GM23338 (cell line): Measurements from ENCODE around the gene FKBP1B. TPM values are rescaled to one million over a fixed set of nuclear protein-coding genes. Genes with fewer than 3 reads are reported as not detected.
"Not testable (repeated sequence)": the region's sequence is repeated elsewhere in the genome, so short reads cannot be mapped to it uniquely, and the experiment has no call there.

Experiments used
- ATAC-seq: fragments of 200-7000 bp; cut with Tn5 transposase; 3 replicates; pipeline ENCODE4 v1.9.1; 2020
- DNase-seq: peaks from one replicate; pipeline ENCODE4 v3.0.0-alpha.2; 2015; ENCODE audit warnings: low spot score
- H2AFZ ChIP-seq: fragments of 200-600 bp; sonication (generic); 2 replicates; pipeline ENCODE4 v1.8.0; 2016; ENCODE audit warnings: antibody characterized with exemption, mild to moderate bottlenecking, moderate library complexity
- H3F3A ChIP-seq: fragments of 200-600 bp; sonication (generic); replicated peaks from 2 replicates; pipeline ENCODE4 v1.8.0; 2017; ENCODE audit warnings: antibody characterized with exemption, mixed run types, low read depth
- H3K27ac ChIP-seq: fragments of 200-600 bp; sonication (generic); 2 replicates; pipeline ENCODE4 v1.6.1; 2016; ENCODE audit warnings: low read depth
- H3K27me3 ChIP-seq: fragments of 200-600 bp; sonication (generic); 2 replicates; pipeline ENCODE4 v1.8.0; 2016; ENCODE audit warnings: mild to moderate bottlenecking, mixed run types, moderate library complexity; ENCODE audit not compliant: insufficient read depth
- H3K36me3 ChIP-seq: fragments of 200-600 bp; sonication (generic); 2 replicates; pipeline ENCODE4 v1.8.0; 2016; ENCODE audit warnings: mild to moderate bottlenecking; ENCODE audit not compliant: insufficient read depth
- H3K4me1 ChIP-seq: fragments of 200-600 bp; sonication (generic); 2 replicates; pipeline ENCODE4 v1.8.0; 2016; ENCODE audit warnings: mild to moderate bottlenecking, moderate library complexity; ENCODE audit not compliant: insufficient read depth
- H3K4me2 ChIP-seq: fragments of 200-600 bp; sonication (generic); 2 replicates; pipeline ENCODE4 v1.7.1; 2017; ENCODE audit warnings: mixed run types
- H3K4me3 ChIP-seq: fragments of 200-600 bp; sonication (generic); 2 replicates; pipeline ENCODE4 v1.6.1; 2016; ENCODE audit warnings: mixed run types
- H3K79me2 ChIP-seq: fragments of 200-600 bp; sonication (generic); replicated peaks from 2 replicates; pipeline ENCODE4 v1.8.0; 2017; ENCODE audit warnings: mild to moderate bottlenecking; ENCODE audit not compliant: insufficient read depth
- H3K9me2 ChIP-seq: fragments of 200-600 bp; sonication (generic); 2 replicates; pipeline ENCODE4 v1.8.0; 2017; ENCODE audit not compliant: insufficient read depth
- H4K20me1 ChIP-seq: fragments of 200-600 bp; sonication (generic); replicated peaks from 2 replicates; pipeline ENCODE4 v1.8.0; 2017; ENCODE audit warnings: mild to moderate bottlenecking; ENCODE audit not compliant: insufficient read depth
- H3K27ac Mint-ChIP-seq: 2 replicates; pipeline ENCODE4 v1.8.0; 2020; ENCODE audit warnings: inconsistent platforms, mild to moderate bottlenecking, moderate library complexity, mixed read lengths
- H3K27me3 Mint-ChIP-seq: 3 replicates; pipeline ENCODE4 v1.8.0; 2022; ENCODE audit warnings: low read depth, mild to moderate bottlenecking, moderate library complexity, mixed read lengths, inconsistent platforms; ENCODE audit not compliant: insufficient read depth, poor library complexity
- H3K36me3 Mint-ChIP-seq: 3 replicates; pipeline ENCODE4 v1.8.0; 2021; ENCODE audit warnings: low read depth, mild to moderate bottlenecking, inconsistent platforms, moderate library complexity, mixed read lengths
- H3K4me1 Mint-ChIP-seq: 3 replicates; pipeline ENCODE4 v1.8.0; 2020; ENCODE audit warnings: mild to moderate bottlenecking, inconsistent platforms, mixed read lengths
- H3K4me3 Mint-ChIP-seq: 3 replicates; pipeline ENCODE4 v1.8.0; 2021; ENCODE audit warnings: moderate library complexity, mild to moderate bottlenecking, inconsistent platforms, mixed read lengths
- H3K9me3 Mint-ChIP-seq: 3 replicates; pipeline ENCODE4 v1.8.0; 2020; ENCODE audit warnings: moderate library complexity, mild to moderate bottlenecking, inconsistent platforms, mixed read lengths
- CTCF ChIP-seq, 2 experiments: fragments of 200-600 bp in 1 of 2; sonication (generic) in 1 of 2; conservative IDR thresholded peaks; 2 replicates each; pipeline versions ENCODE4 v1.5.1 to v1.6.1; 2016 to 2017; ENCODE audit warnings: antibody characterized with exemption in 2 of 2, low read depth in 2 of 2, mild to moderate bottlenecking in 2 of 2, moderate library complexity in 1 of 2
- ETS1 ChIP-seq: IDR thresholded peaks from 2 replicates; pipeline ENCODE4 v1.6.1; 2016; ENCODE audit warnings: antibody characterized with exemption
- EZH2phosphoT487 ChIP-seq: fragments of 200-600 bp; sonication (generic); IDR thresholded peaks from one replicate; pipeline ENCODE4 v1.8.1; 2018; ENCODE audit warnings: antibody characterized with exemption; ENCODE audit not compliant: unreplicated experiment
- POLR2AphosphoS5 ChIP-seq: IDR thresholded peaks from 2 replicates; pipeline ENCODE4 v1.6.1; 2016; ENCODE audit warnings: antibody characterized with exemption, low read depth
- STAT1 ChIP-seq: IDR thresholded peaks from one replicate; pipeline ENCODE4 v1.6.1; 2016; ENCODE audit warnings: antibody characterized with exemption; ENCODE audit not compliant: unreplicated experiment
- ZNF114 ChIP-seq: fragments of 250-450 bp; sonication (Bioruptor Pico); IDR thresholded peaks from 2 replicates; pipeline ENCODE4 v1.5.0; 2020; ENCODE audit warnings: mild to moderate bottlenecking, moderate library complexity
- polyA plus RNA-seq: library from polyadenylated mRNA; unstranded; fragments of >200 nt; fragmentation: Nextera tagmentation; extraction: Ambion mirVana; gene quantifications from 2 replicates; pipeline ENCODE4 v1.2.1, GENCODE V29; 2016
- total RNA-seq: library from RNA; depleted of rRNA; stranded (reverse); fragments of >200 nt; shearing (Covaris generic); gene quantifications from 2 replicates; pipeline ENCODE4 v1.2.3, GENCODE V29; 2014

Gene FKBP1B
- total and polyA plus RNA-seq, 2 experiments from 2014 or later = 48.2 to 77.1 TPM

GRCh38 chr2:24012521-24013188 lies 36.9 kb upstream of the FKBP1B start:
- no peaks in the 10 kb centered on the region for H3K79me2 ChIP-seq
- H3F3A ChIP-seq = peaks cover 11% of the 10 kb centered on the region; the same call in 1 of the 2 replicates
- H3K27ac ChIP-seq = no peak overlapping the region
- no peaks in the 10 kb centered on the region for H4K20me1 ChIP-seq
- H3K36me3 ChIP-seq = no peaks in the 10 kb centered on the region
- no peak overlapping the region for H3K27ac Mint-ChIP-seq
- H3K36me3 Mint-ChIP-seq = no peaks in the 10 kb centered on the region
- peaks cover 14% of the 10 kb centered on the region for H3K27me3 ChIP-seq
- TF ChIP-seq CTCF (conservative IDR thresholded peaks at IDR 0.05; ENCODE audit: low read depth in 2 of 2) (no peak), ZNF114 (CRISPR knock-in tag) (no peak)
- H3K9me2 ChIP-seq = no peaks in the 10 kb centered on the region
- DNase-seq = no peak
- no peaks in the 10 kb centered on the region for H3K9me3 Mint-ChIP-seq
- no peak overlapping the region for H2AFZ ChIP-seq
- H3K4me3 Mint-ChIP-seq = no peak overlapping the region
- H3K4me1 ChIP-seq = peaks cover 18% of the 10 kb centered on the region
- H3K4me2 ChIP-seq = no peak overlapping the region
- ATAC-seq = no peak
- H3K27me3 Mint-ChIP-seq = peaks cover 15% of the 10 kb centered on the region
- H3K4me1 Mint-ChIP-seq = peaks cover 22% of the 10 kb centered on the region
- no peak overlapping the region for H3K4me3 ChIP-seq

- not testable (repeated sequence) for H3K4me3 ChIP-seq, H3K27me3 ChIP-seq, H3K27ac ChIP-seq, H3K9me3 Mint-ChIP-seq, H3K36me3 Mint-ChIP-seq, ATAC-seq, DNase-seq, H3K27ac Mint-ChIP-seq, H3F3A ChIP-seq, H3K36me3 ChIP-seq, H3K4me3 Mint-ChIP-seq, H4K20me1 ChIP-seq, H3K4me2 ChIP-seq, H3K9me2 ChIP-seq, H2AFZ ChIP-seq, H3K79me2 ChIP-seq
- H3K4me1 ChIP-seq = peaks cover 16% of the 10 kb centered on the region
- H3K4me1 Mint-ChIP-seq = peaks cover 26% of the 10 kb centered on the region
- peaks cover 13% of the 10 kb centered on the region for H3K27me3 Mint-ChIP-seq
Observed at GRCh38 chr2:24014902-24015301, 34.6 kb upstream of the FKBP1B start.

GRCh38 chr2:24015562-24016375 lies 33.8 kb upstream of the FKBP1B start:
- Mint-ChIP-seq H3K4me3 (no peak overlapping the region), H3K27me3 (peaks cover 16% of the 10 kb centered on the region), H3K4me1 (peaks cover 25% of the 10 kb centered on the region), H3K9me3 (no peaks in the 10 kb centered on the region), H3K36me3 (no peaks in the 10 kb centered on the region), H3K27ac (no peak overlapping the region; the same call in 1 of the 2 replicates)
- Histone ChIP-seq H3K4me1 (peaks cover 12% of the 10 kb centered on the region), H3K9me2 (no peaks in the 10 kb centered on the region), H2AFZ (no peak overlapping the region), H3K36me3 (no peaks in the 10 kb centered on the region), H4K20me1 (no peaks in the 10 kb centered on the region), H3K27ac (peak overlapping the region; percentile 39; the same call in 1 of the 2 replicates), H3K4me3 (no peak overlapping the region), H3K79me2 (no peaks in the 10 kb centered on the region), H3F3A (no peaks in the 10 kb centered on the region), H3K27me3 (peaks cover 4% of the 10 kb centered on the region; the same call in 1 of the 2 replicates), H3K4me2 (no peak overlapping the region)
- DNase-seq (peak; percentile 44), ATAC-seq (peak; percentile 44)
- TF ChIP-seq EZH2phosphoT487 (no peak), STAT1 (no peak), ZNF114 (CRISPR knock-in tag) (no peak), POLR2AphosphoS5 (no peak), ETS1 (no peak)
